ENCODE measurements around the gene UGGT1.

- TF ChIP-seq POLR2A (conservative IDR thresholded peaks at IDR 0.05) (no peak), ZNF316 (IDR thresholded peaks at IDR 0.05) (no peak), PHF20 (IDR thresholded peaks at IDR 0.05; ENCODE audit: partially characterized antibody) (no peak), HINFP (tag; conservative IDR thresholded peaks at IDR 0.05; ENCODE audit: low read depth) (no peak), ZNF175 (CRISPR knock-in tag; IDR thresholded peaks at IDR 0.05; ENCODE audit: low read depth) (no peak), LCOR (CRISPR knock-in tag; IDR thresholded peaks at IDR 0.05) (no peak), CREB3 (tag; conservative IDR thresholded peaks at IDR 0.05; ENCODE audit: low read depth) (no peak), CTCF (IDR thresholded peaks at IDR 0.05 in 2 of 3, conservative IDR thresholded peaks at IDR 0.05 in 1 of 3; ENCODE audit: insufficient read depth in 2 of 3, low read depth in 1 of 3, low read length in 3 of 3) (no peak), ZBTB26 (CRISPR knock-in tag; IDR thresholded peaks at IDR 0.05) (no peak), NCOA1 (IDR thresholded peaks at IDR 0.05; ENCODE audit: low read depth) (no peak), IRF2 (CRISPR knock-in tag; IDR thresholded peaks at IDR 0.05) (no peak), ATF3 (IDR thresholded peaks at IDR 0.05) (no peak), ATF3 (CRISPR knock-in tag; conservative IDR thresholded peaks at IDR 0.05) (no peak)
Observed at GRCh38 chr2:128155970-128156369, 65.0 kb downstream of the UGGT1 start.
